Measurements from ENCODE around the gene NR0B2. TPM values are rescaled to one million over a fixed set of nuclear protein-coding genes. Genes with fewer than 3 reads are reported as not detected.
A peak's percentile ranks its signal among the peaks of the same experiment; 100 is the strongest.

NR0B2 gene
- total and polyA plus RNA-seq, 2 of the 13 experiments (the other 11 are each of a cell fraction or from before 2014, with no cell fraction given), result 72.5 to 133 TPM

GRCh38 chr1:26921540-26922430, 8.0 kb upstream of the NR0B2 start, which contains the start of gene NUDC:
NUDC (plus strand) TSS chr1:26921743; CDS start chr1:26921849, 106 bp downstream.
- Histone ChIP-seq H3K9ac (ENCODE audit: insufficient read depth, low read depth, low read length) (peak within 1 kb of the TSS; percentile 94), H3K27me3 (ENCODE audit: control insufficient read depth in 1 of 2, insufficient read depth in 2 of 2, low read length in 2 of 2) (no peaks in the 10 kb centered on the region; a peak in 1 of 5 replicates), H3K4me2 (ENCODE audit: low read depth, low read length) (peak within 1 kb of the TSS; percentile 97), H3K4me3 (replicated peaks in 1 of 3; ENCODE audit: insufficient read depth in 1 of 3, low read depth in 2 of 3, low read length in 3 of 3) (peak within 1 kb of the TSS; percentile 64 to 98 (median 82)), H2AFZ (ENCODE audit: low read length) (no peak within 1 kb of the TSS), H4K20me1 (ENCODE audit: insufficient read depth, low read length) (peaks cover 4% of the 10 kb centered on the region; the same call in 1 of the 2 replicates), H3K36me3 (replicated peaks in 1 of 2; ENCODE audit: control insufficient read depth in 1 of 2, insufficient read depth in 2 of 2, low read length in 2 of 2) (peaks cover 8 to 19% of the 10 kb centered on the region in 2 experiments), H3K9me3 (ENCODE audit: low read length) (no peaks in the 10 kb centered on the region), H3K4me1 (ENCODE audit: insufficient read depth, low read length) (peaks cover 53% of the 10 kb centered on the region), H3K27ac (ENCODE audit: extremely low read length, insufficient read depth, low read length) (peak within 1 kb of the TSS; percentile 77), H3K79me2 (ENCODE audit: insufficient read depth, low read length) (peaks cover 38% of the 10 kb centered on the region)
- ChIA-PET POLR2A (interaction anchor here (0.9 to 2.4 kb wide), 6 partner anchors 9 to 72 kb away, joined by 3 to 24 read pairs (median 8); partner anchors contain the start of genes GPATCH3, NR0B2 and TRNP1), CTCF (ENCODE audit: low intra/inter-chr PET ratio, low total read pairs) (no interaction called here)
- peak; percentile 97 for ATAC-seq
- intact Hi-C loops (cut with micrococcal nuclease; ENCODE audit: unreplicated experiment), result no loop called here
- 2% methylated on average over 38 of the region's 83 CpGs for WGBS (ENCODE audit: low lambda C conversion rate)
- FAIRE-seq, result peak; percentile 95
- DNase-seq (ENCODE audit: low spot score), result peak; percentile 93
- no TSS peak for BruUV-seq (replicated peaks)
- in situ Hi-C loops (cut with HindIII; ENCODE audit: extremely low pct_ligation_motif_present, low pct_unique_long_range_greater_than_20kb), result no loop called here
- TF ChIP-seq PRDM15 (CRISPR knock-in tag; IDR thresholded peaks at IDR 0.05) (no peak), ZNF7 (CRISPR knock-in tag; IDR thresholded peaks at IDR 0.05) (no peak), ZBTB20 (CRISPR knock-in tag; IDR thresholded peaks at IDR 0.05; ENCODE audit: borderline replicate concordance, low read depth) (no peak), ZNF879 (CRISPR knock-in tag; IDR thresholded peaks at IDR 0.05) (peak; percentile 90; the same call in 1 of the 2 replicates), DNMT3B (CRISPR knock-in tag; conservative IDR thresholded peaks at IDR 0.05) (0 out of 2 replicates have a peak, but pooled peaks have one; percentile 75), ZBTB46 (CRISPR knock-in tag; IDR thresholded peaks at IDR 0.05; ENCODE audit: borderline replicate concordance) (no peak), ZBTB34 (CRISPR knock-in tag; IDR thresholded peaks at IDR 0.05) (no peak), KLF15 (CRISPR knock-in tag; IDR thresholded peaks at IDR 0.05; ENCODE audit: borderline replicate concordance) (peak; percentile 52; the same call in 1 of the 2 replicates), CC2D1A (CRISPR knock-in tag; IDR thresholded peaks at IDR 0.05) (no peak), MATR3 (CRISPR knock-in tag; IDR thresholded peaks at IDR 0.05) (no peak), ZBTB2 (CRISPR knock-in tag; IDR thresholded peaks at IDR 0.05; ENCODE audit: low read depth) (no peak)

All from HepG2 (cell line).